ENCODE results near the gene DND1. TPM values are rescaled to one million over a fixed set of nuclear protein-coding genes. Genes with fewer than 3 reads are reported as not detected.
"Not testable (repeated sequence)": the region's sequence is repeated elsewhere in the genome, so short reads cannot be mapped to it uniquely, and the experiment has no call there.

DND1 gene
- polyA plus RNA-seq, 3 donors = 0.68 to 1.4 (median 0.79) TPM

DNA sequence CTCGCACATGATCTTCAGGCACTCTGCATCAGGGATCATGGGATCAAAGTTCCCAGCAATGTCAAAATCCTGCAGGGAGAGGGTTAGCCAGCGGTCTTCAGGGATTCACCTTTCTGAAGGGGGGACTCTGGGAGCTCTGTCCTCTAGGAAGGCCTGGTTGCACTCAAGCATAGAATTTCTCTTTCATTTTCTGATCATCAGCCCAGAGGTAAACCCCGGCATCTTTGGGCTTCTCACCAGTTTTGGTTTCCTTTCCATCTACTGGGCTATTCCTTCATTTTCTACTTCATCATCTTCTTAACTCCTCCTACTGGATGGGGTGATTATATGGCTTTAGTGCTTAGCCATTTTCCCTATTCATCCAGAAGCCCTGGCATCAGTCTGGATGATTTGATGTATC, 4.6 kb upstream of the DND1 start:
- H3K27ac ChIP-seq (ENCODE audit: low read depth, low read length) = no peak overlapping the region
- 78 to 96% (median 94%) methylated on average over 3 of the region's 3 CpGs for WGBS, 3 donors

DNA sequence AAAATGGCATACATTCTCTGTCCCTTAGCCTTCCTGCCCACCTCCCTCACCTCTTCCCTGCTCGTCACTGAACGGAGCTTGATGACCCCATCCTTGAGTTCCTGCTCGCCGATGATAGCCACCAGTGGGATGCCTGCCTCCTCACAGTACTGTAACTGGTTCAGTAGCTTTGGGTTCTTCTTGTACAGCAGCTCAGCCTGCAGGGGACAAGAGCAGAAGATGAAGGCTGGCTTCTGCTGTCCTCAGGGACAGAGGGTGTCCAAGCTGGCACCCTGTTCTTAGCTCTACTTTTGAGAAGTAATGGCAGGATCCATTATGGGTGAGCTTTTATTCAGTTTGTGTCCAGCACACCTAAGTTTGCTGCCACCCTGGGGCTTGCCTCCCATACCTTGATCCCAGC, 1.3 kb upstream of the DND1 start:
- 91 to 94% (median 92%) methylated on average over 4 of the region's 4 CpGs for WGBS, 3 donors
- H3K27ac ChIP-seq (ENCODE audit: low read depth, low read length) = no peak overlapping the region

DNA sequence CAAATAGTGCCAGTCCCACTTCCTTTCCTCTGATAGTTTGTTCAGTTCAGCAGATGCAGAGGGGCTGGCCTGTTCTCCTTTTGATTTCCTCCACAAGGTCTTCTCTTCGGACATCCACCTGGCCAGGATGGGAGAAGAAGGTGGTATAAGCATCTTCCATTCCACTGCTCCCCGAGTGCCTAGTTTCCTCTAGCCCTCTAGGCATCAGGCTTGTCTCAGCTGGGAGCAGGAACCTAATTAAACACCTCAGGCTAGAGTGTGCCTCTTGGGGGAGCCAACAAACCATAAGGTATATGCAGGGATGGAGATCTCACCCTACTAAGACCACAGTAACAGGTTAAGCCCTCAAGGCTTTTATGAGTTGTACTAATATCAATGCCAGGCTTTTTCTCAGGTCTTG, 835 bp upstream of the DND1 start:
- H3K27ac ChIP-seq (ENCODE audit: low read depth, low read length) = no peak overlapping the region
- 85 to 86% (median 85%) methylated on average over 2 of the region's 2 CpGs for WGBS, 3 donors

DNA sequence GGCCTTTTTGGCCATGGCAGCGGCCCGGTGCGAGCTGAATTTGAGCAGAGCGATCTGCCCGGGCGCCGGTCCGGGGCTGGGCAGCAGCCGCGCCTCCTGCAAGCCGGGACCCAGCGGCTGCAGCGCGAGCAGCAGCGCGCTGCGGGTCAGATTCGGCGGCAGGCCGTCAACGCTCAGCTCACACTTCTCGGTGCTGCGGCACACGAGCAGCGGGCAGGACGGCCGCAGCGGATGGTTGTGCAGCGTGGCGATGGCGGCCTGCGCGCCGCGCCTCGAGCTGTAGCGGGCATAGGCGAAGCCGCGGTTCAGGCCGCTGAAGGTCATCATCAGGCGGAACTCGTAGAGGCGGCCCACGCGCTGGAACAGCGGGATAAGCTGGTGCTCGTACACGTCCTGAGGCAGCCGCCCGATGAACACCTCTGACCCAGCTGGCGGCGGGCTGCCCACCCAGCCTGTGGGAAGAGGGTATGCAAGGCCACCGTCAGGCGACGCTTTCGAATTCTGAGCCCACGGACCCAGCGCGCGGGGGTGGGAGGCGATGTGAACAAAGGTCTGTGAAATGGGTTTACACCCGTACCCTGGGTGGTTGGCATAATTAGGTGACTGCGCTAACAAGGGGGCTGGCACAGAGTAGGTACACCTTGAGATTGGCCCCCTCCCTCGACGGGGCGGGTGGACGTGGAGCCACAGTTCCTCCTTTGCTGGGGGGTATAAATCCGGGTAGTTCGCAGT, 755 bp downstream of the DND1 start:
- no peak overlapping the region for H3K27ac ChIP-seq (ENCODE audit: low read depth, low read length)
- WGBS, 3 donors = 48 to 72% (median 69%) methylated on average over 67 to 70 of the region's 70 CpGs

DNA sequence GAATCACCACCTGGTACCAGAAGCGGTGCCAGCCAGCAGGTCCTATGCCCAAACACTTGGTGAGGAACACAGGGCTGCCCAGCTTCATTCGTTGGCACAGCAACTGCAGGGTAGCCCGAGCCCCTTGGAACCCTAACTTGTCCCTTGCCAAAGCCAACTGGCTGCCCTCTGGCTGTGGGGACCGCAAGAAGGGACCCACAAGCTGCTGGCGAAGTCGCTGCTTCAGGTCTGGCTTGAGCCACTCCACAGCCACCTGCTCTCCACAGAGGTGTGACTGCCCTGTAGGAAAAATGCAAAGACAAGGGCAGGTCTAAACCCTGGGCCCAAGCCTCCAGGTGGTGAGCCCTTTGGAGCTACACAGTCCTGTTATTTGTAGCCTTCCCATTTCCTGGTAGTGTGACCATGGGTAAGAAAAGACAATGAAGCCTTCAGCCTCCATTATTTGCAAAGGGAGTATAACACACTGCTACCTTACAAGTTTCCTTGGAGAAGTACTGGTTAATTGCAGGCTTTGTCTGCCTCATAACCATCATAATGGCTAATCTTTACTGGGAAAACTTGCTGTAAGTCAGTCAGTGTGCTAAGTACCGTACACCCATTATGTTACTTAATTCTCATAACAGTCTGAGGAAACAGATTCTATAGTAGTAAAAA, 1.8 kb downstream of the DND1 start:
- H3K27ac ChIP-seq (ENCODE audit: low read depth, low read length) = no peak overlapping the region
- WGBS, 3 donors = 96 to 99% (median 97%) methylated on average over 5 to 6 of the region's 7 CpGs

DNA sequence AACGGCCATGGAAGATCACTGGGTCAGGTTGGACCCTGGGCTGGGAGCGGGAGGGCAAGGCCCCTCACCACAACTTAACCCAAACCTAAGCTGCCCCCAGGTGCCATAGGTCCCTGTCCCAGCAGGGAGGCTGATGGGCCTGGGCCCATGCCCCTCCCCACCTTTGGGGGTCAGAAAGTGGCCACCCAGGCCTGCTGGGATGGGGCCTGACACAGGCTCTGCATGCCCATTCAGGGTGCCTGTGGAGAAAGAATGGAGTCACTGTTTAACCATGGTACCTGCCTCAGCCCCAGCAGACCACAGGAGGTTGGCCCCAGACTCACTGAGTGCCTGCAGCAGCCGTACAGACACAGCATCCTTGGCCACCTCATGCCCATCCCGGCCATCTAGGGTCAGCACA, 2.3 kb downstream of the DND1 start:
- not testable (repeated sequence) for H3K27ac ChIP-seq (ENCODE audit: low read depth, low read length)
- WGBS, 3 donors = 92 to 98% (median 92%) methylated on average over 3 to 4 of the region's 4 CpGs

DNA sequence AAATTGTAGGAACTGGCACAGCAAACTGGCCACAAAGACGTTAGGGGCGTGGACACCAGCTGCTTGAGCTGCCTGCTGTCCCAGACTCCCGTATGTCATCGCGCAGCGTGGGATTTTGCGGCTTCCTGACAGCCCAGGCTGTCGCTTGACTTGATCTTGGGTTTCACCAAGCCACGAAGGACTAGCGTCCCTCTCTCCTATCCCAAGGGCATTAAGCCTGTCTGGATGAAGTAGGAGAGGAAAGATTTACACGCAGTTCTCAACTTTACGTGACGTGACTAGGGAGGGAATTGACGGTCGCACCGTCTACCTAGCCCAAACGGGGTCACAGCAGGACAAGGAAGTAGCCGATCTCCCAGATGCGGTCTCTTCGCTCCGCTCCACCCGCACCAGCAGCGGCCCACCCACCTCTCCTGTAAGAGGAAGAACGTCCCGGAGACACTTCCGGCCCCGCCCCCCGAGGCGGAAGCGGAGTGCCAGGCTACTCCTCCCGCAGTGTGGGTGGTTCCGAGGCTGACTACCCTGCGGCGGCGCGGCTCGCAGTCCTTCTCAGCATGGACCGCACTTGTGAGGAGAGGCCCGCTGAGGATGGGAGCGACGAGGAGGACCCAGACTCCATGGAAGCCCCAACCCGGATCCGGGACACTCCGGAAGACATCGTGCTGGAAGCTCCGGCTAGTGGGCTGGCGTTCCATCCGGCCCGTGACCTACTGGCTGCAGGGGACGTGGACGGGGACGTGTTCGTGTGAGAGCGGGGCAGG, 8.8 kb downstream of the DND1 start, which contains the start of gene WDR55:
Gene WDR55 (plus strand): TSS at position 546 of the 761 bp plus-strand sequence. CDS start 9 bp downstream, at position 555.
- 0 to 1% (median 0%) methylated on average over 54 of the region's 54 CpGs for WGBS, 3 donors
- peak within 1 kb of the TSS; percentile 71 for H3K27ac ChIP-seq (ENCODE audit: low read depth, low read length)

DNA sequence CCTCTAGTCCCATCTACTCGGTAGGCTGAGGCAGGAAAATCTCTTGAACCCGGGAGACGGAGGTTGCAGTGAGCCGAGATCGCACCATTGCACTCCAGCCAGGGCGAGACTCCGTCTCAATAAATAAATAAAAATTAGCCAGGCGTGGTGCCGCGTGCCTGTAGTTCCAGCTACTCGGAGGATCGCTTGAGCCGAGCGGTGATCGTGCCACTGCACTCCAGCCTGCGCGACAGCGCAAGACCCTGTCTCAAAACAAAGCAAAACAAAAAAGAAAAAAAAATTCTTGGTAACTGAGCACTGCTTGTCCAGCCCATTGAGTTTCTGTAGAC, 9.4 kb downstream of the DND1 start:
- H3K27ac ChIP-seq (ENCODE audit: low read depth, low read length) = peak overlapping the region; percentile 71
- 2 to 15% (median 11%) methylated on average over 17 to 18 of the region's 18 CpGs for WGBS, 3 donors

DNA sequence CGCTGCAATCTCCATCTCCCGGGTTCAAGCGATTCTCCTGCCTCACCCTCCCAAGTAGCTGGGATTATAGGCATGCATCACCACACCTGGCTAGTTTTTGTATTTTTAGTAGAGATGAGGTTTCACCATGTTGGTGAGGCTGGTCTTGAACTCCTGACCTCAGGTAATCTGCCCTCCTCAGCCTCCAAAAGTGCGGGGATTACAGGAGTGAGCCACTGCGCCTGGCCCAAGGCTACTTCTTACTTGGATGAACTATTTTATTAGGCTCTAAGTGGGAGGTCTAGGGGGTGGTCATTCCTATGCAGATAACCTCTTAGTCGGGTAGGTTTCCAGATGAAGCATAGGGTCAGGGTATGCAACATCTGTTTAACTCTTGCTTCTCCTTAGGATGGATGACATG, 13.0 kb downstream of the DND1 start:
- 86 to 92% (median 89%) methylated on average over 6 of the region's 6 CpGs for WGBS, 3 donors
- H3K27ac ChIP-seq (ENCODE audit: low read depth, low read length) = not testable (repeated sequence)

DNA sequence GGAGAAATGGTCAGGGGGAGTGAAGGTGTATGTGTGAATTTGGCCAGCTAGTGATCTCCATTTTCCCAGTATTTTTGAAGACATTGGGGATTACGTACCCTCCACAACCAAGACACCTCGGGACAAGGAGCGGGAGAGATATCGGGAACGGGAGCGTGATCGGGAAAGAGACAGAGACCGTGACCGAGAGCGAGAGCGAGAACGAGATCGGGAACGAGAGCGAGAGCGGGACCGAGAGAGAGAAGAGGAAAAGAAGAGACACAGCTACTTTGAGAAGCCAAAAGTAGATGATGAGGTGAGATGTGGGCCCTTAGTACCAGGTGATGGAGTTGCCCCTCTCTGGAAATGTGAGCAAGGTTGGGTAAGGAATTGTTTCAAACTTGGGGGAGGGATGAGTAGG, 14.5 kb downstream of the DND1 start:
- no peak overlapping the region for H3K27ac ChIP-seq (ENCODE audit: low read depth, low read length)
- 97% methylated on average over 17 of the region's 17 CpGs for WGBS, 3 donors

DNA sequence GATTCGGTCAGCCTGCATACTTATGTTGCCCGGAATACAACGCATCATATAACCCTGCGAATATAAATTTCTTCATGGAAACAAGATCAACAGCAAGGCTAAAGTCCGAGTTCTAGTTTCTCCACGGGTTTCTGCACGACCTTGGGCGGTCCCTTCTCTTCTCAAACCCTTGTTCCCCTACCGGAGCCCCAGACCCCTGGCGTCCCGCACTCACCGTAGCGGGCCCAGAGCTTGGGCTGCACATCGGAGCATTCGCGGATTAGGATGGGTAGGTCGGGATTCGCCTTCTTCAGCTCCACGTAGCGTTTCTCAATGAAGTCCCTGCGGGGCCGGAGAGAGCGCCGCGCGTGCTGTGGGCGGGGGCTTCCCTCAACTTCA, 26.3 kb downstream of the DND1 start:
- no peak overlapping the region for H3K27ac ChIP-seq (ENCODE audit: low read depth, low read length)
- WGBS, 3 donors = 0 to 1% (median 1%) methylated on average over 27 of the region's 27 CpGs

DNA sequence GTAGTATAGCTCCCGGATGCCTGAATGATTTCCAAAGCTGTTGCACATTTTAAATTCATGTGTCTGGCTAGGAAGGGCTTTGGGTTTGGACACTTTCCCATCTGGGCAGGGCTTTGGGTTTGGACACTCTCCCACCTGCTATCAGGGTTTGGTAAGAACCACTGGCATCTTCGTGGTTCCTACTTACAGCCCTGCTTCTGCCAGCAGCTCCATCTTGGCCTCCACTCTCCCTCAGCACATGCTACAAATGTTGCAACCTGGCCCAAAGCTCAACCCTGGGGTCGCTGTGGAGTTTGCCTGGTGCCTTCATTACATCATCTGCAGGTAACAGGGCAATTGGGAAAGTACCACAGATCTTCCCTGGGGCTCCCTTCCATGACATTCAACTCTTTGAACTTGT, 30.7 kb downstream of the DND1 start:
- no peak overlapping the region for H3K27ac ChIP-seq (ENCODE audit: low read depth, low read length)
- 54 to 70% (median 57%) methylated on average over 3 of the region's 3 CpGs for WGBS, 3 donors

DNA sequence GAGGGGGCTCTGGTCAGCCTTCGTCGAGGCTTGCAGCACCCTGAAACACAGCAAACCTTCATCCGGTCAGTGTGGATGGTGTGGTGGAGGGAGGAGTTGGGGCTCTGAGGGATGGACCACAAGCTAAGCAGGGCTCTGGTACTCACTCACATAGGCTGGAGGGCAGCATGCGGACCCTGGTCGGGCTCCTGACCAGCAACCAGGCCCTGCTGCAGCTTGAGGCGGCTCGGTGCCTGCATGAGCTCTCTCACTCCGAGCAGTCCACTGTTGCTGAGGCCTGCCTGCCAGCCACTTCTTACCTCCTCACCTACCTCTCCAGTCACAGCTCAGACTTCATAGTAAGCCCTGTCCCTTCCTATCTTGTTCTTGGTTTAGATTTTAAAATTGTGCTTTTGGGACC, 31.7 kb downstream of the DND1 start:
- H3K27ac ChIP-seq (ENCODE audit: low read depth, low read length) = no peak overlapping the region
- 89 to 91% (median 90%) methylated on average over 8 of the region's 8 CpGs for WGBS, 3 donors

DNA sequence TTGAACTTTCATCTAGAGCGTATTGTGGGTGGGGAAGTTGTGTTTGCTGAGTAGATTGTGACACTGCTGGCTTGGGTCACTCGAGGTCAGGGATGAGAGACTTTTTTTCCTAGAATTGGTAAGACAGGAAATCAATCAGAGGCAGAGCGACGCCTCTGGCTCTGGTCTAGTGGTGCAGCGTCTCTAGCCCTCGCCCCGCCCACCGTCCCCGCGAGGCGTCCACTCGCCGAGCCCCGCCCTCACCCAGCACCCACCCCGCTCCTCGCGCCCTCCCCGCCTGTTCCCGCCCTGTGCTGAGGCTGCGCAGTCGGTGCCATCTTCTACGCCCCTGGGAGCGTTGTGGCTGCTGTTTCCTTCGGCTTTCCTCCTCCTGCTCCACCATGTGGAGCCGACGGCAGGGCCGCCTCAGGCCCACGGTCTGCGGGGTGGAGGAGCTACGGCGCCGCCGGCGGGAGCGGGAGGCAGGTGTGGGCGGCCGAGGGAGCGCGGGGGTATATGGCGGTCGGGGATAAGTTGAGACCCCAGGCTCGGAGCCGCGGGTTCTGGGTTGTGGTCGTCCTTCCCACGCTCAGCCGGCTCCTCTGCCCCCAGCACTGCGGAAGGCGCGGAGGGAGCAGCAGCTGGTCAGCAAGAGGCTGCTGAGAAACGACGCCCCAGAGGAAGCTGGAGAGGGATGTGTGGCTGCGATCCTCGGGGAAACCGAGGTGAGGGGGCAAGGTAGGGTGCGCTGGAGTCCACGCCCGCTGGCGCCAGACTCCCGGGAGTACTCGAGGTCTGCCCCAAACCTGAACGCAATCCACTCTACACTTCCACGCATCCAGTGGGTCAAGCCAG, 34.0 kb downstream of the DND1 start, which contains the start of gene TMCO6:
Gene TMCO6 (plus strand): TSS at position 304 of the 834 bp plus-strand sequence. CDS start 77 bp downstream, at position 381.
- H3K27ac ChIP-seq (ENCODE audit: low read depth, low read length) = peak within 1 kb of the TSS; percentile 41
- 0 to 1% (median 0%) methylated on average over 57 to 63 of the region's 63 CpGs for WGBS, 3 donors

DNA sequence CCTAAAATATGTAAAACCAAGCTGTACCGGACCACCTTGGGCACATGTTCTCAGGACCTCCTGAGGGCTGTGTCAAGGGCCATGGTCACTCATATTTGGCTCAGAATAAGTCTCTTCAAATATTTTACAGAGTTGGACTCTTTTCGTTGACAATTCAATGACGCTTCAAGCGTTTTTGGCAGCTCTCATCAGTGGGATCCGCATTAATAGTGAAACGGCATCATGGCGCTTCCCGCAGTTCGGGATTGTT, 34.6 kb downstream of the DND1 start:
- 9 to 19% (median 15%) methylated on average over 9 of the region's 9 CpGs for WGBS, 3 donors
- H3K27ac ChIP-seq (ENCODE audit: low read depth, low read length) = peak overlapping the region; percentile 41

DNA sequence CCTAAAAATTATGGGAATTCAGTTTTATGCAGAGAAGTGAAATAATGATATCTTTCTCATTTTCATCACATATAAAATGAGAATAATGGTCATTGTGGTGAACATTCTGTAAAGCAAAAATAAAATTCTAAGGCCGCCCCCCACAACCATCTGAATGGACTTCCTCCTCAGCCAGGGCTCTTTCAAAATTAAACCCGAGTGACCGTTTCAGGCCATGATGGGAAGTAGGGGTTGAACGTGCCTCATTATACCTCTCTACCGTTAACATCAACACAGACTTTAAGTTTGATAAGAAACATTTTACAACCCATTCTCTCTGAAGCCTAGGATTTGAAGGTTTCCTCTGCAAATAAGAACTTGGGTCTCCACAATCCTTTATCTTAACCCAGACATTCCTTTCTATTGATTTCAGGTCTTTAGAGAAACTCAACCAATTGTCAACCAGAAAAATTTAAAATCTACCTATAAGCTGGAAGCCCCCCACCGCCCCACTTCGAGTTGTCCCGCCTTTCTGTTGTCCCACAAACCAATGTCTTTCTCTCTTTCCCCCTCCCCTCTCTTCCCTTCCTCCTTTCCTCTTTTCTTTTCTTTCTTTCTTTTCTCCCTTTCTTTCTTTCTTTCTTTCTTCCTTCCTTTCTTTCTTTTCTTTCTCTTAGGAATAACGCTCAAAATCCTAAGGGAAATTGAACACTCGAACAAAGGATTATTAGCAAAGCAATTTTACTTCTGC, 35.8 kb downstream of the DND1 start:
- WGBS, 3 donors = 76 to 86% (median 79%) methylated on average over 10 of the region's 10 CpGs
- H3K27ac ChIP-seq (ENCODE audit: low read depth, low read length) = no peak overlapping the region

DNA sequence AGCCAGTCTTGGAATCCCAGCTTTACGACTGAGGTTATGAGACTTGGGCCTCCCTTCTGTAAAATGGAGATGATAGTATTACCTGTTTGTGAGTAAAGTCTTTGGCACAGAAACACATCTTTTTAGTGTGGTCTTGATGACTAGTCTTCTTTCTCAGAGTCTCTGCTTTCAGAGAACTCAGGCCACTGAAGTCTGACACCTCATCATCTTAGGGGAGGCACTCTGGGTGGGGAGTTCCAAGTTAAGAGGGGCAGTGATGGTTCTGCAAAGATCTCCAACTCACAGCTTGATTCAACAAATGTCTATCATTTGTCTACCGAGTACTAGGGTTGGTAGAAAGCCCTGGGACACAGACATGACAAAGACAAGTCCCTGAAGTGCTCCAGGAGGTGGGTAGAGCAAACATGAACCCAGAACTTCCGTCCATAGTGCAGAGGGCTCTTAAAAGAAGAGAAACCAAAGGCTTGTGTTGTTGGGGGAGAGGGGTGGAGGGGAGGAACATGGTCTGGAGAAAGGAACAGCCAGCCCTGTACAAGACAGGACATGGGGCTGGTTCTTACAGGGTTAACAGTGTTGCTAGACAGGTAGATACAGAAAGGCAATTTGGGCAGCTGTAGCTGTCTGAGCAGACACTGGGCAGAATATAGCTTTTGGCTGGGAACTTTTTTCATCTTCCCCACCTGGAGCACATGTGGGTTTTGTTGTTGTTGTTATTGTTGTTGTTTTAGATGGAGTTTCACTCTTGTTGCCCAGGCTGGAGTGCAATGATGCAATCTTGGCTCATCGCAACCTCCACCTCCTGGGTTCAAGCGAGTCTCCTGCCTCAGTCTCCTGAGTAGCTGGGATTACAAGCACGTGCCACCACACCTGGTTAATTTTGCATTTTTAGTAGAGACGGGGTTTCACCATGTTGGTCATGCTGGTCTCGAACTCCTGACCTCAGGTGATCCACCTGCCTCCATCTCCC, 37.8 kb downstream of the DND1 start:
- 81 to 91% (median 88%) methylated on average over 8 of the region's 8 CpGs for WGBS, 3 donors
- H3K27ac ChIP-seq (ENCODE audit: low read depth, low read length) = no peak overlapping the region
